GM18868 (cell line): Measurements from ENCODE around the gene CCDC60.

Experiments used
- ATAC-seq: cut with Tn5 transposase; IDR thresholded peaks from one replicate; pipeline ENCODE4 v1.9.1; 2021; ENCODE audit warnings: mild to moderate bottlenecking, moderate library complexity; ENCODE audit not compliant: unreplicated experiment

Gene CCDC60

DNA sequence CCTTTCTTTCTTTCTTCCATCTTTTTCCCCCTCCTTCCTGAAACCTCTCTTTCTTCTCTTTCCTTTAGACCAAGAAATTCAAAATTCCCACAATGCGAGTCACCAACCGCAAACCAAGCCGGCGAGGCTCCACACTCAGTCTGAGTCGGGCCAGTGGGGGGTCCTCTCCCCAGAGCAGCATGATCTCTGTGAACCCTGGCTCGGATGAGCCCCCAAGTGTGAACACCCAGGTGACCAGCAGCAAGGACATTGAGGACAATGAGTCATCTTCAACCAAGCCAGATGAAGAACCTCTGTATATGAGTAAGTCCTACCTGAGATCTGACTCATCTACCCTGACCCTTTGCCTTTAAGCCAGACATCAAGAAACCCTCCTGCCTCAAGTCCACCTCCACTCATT is 170.5 kb downstream of the CCDC60 start:
- ATAC-seq = no peak

DNA sequence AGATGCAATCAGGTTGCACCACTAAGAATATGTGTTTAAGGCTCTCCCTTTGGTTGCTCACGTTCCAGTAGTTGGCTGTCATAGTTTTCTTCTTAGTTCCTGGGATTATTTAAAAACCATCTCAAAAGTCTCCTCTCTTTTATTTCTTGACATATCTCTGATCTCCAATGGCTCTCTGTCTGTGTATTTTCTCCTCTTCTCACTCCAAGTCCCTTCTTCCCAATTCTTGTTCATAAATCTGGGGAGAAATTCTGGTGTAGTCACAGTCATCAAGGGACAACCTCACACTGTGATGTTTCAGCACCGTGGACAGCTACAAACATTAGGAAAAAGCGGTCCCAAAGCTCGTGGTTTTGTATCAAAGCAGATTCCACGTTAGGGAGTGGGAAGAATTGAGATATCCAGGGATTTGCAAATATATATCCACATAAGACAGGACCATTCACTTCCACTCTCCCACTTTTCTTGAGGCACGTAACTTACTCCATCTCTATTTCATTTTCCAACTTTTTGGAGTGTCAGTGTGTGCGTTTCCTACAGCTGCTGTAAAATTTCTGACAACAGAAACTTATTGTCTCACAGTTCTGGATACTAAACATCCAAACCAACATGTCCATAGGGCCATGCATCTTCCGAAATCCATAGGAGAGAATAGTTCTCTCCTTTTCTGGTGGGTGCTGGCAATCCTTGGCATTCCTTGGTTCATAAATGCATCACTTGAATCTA is 178.4 kb downstream of the CCDC60 start:
- ATAC-seq = no peak

DNA sequence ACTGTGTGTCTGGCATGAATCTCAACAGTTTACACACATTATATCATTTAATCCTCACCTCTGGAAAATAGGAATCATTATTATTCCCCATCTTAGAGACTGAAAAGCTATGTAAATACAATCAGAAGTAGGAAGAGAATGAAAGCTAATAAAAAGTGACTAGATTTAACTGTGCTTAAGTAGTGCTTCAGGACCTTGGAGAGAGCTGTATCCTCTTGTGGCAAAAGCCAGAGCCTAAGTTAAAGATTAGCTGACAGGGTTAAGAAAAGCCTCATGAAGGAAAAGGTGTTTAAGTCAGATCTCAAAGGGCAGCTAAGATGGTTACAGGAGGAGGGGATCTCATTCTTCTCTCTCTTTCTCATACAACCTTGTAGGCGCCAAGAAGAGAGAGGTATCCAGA is 193.7 kb downstream of the CCDC60 start:
- no peak for ATAC-seq

DNA sequence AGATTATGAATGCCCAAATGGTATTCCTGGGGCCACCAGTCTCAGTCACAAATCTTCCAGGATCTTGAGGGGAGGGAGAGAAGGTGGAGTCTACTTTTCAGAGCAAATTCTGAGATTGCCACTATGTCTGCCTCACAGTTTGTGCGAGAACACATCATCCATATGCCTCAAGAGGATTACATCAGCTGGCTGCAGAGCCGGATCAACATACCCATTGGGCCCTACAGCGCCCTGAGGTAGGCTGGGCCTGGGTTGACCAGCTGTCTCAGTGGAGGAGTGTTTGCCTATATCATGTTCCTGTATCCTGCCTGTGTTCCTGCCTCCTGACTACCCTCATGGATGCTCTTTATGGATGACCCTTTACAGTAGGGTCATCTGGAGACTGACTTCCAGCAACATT is 205.9 kb downstream of the CCDC60 start:
- no peak for ATAC-seq

DNA sequence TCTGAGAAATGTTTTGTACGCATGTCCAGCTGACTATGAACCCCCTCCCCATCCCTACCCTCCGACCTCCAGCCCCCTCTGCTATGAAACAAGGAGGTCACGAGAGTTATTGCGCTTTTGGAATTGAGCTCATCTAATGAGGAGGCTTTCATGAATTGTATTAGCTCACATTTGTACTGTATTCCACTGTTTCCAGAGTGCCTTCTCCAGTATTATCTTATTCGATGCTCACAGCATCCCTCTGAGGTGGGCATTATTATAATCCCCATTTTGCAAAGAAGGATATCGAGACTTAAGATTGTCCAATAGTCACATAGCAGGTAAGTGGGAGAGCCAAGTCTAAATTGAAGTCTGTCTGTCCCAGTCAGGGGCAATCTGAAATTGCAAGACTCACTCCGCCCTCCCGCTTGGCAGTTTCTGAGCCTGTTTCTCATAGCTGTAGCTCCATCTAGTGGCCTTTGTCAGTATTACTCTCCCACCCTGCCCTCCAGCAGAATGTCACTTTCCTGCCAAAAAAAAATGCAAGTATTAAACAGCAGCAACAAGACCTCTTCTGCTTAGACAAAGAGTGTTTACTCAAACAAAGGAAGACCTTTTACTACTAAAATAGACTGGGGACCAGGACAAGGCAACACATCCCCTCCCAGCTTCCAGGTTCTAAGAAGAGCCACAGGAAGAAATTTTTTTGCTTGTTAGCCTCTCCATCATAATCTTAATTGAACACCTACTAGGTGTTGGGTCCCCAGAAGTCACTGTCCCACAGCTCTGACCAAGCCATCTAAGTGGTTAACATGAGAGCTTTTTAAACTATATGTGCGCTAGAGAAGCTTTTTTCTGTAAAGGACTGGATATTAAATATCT is 210.5 kb downstream of the CCDC60 start:
- ATAC-seq = no peak

DNA sequence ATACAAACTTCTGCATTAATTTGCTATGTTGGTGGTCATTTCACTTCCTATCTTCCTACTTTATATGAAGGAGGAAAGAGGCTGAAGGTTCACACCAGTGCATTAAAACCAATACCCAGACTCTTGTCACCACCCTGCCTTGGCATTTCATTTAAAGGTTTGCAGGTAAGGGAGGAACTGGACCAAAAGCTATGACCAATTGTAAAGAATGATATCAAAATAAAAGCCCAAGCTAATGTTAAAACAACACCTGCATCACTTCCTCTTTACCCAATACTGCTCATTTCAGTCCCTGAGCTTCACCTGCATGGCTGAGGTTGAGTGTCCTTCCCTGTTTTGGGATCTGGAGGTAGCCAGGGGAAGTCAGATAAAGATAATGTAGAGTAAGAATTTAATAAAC is 211.8 kb downstream of the CCDC60 start:
- ATAC-seq = no peak

DNA sequence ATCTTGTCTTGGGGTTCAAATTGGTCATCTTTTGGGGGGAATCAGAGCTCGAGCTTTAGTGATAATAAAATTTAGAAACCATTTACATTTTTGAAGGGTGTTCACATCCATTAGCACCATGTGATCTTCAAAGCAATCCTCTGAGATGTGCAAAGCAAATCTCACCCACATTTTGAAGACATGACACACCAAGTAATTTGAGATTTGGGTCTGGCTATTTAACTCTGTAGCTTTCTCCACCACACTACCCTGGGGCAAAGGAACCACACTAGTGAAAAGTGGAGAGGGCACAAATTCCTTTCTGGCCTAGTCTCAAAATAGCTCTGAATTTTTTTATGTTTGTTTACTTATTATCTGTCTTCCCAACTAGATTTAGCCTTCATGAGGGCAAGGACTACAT is 212.5 kb downstream of the CCDC60 start:
- ATAC-seq = no peak

DNA sequence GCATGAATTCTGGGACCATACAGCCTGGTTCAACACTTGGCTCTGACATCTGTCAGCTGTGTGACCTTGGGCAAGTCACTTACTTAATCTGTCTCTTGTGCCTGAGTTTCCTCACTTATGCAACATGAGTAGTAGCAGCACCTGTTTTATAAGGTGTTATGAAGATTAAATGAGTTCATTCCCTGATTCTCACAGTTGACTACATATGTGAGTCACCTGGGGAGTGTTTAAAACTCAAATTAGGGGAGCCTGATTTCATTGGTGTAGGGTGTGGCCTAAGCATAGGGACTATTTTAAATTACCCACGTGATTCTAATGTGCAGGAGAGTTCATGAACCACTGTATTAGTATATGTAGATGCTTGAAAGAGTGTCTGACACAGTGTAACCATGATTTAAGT is 222.3 kb downstream of the CCDC60 start:
- no peak for ATAC-seq

DNA sequence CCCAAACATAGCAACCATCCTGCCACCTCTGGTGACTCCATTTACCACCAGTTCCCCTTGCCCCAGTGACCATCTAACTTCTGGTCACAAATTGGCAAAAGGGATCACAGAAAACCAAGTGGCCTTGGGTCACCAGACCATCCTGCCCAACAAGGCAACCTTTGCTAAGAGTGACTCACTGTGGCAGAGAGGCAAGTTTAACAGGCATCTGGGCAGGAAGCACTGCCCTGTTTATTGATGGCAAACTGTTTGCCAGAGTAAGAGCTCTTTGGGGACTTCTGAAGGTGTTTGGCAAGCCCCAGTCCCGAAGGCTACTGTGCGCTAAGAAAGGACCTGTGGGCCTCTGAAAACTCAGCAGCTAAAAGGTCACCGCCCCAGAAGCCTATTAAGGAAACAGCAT is 230.9 kb downstream of the CCDC60 start:
- no peak for ATAC-seq

DNA sequence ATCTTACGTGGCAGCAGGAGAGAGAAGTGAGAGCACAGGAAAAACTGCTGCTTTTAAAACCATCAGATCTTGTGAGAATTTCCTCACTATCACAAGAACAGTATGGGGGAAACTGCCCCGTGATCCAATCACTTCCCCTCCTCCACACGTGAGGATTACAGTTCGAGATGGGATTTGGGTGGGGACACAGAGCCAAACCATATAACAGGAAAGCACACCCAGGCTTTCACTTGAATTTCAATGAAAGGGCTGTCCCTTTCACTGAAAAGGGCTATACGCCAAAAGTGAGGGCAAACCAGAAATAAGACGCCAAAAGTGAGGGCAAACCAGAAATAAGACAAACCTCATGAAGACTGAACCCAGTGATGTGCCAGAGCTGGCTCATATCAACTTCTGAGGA is 236.2 kb downstream of the CCDC60 start:
- ATAC-seq = no peak

DNA sequence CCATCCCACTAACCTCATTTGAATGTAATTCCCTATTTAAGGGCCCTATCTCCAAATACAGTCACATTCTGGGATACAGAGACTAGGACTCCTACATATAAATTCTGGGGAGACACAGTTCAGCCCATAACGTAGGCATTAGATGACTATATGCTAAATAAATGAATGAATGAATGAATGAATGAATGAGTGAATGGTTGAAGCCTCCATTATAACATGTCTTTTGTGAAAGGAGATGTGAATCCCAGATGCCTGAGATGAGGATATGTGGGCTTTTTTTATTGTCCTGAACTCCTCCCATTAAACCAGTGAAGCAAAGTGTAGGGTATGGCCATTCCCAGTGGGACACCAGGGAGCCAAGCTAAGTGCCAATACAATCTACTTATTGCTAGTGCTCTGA is 238.6 kb downstream of the CCDC60 start:
- ATAC-seq = no peak

DNA sequence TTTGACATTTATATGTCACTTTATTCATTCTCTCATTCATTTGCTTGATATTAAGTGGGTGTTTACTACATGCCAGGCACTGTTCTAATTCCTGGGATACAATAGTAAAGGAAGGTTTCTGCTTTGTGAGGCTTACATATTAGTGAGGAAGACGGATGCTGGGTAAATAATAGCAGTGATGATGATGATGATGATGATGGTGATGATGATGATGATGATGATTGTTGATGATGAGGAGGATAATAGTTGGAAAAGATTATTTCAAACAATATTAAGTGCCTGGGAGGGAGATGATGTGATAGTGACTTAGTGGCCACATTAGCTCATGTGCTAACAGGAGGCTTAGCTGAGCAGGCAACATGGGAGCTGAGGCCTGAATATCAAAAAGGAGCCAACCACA is 239.7 kb downstream of the CCDC60 start:
- ATAC-seq = no peak

DNA sequence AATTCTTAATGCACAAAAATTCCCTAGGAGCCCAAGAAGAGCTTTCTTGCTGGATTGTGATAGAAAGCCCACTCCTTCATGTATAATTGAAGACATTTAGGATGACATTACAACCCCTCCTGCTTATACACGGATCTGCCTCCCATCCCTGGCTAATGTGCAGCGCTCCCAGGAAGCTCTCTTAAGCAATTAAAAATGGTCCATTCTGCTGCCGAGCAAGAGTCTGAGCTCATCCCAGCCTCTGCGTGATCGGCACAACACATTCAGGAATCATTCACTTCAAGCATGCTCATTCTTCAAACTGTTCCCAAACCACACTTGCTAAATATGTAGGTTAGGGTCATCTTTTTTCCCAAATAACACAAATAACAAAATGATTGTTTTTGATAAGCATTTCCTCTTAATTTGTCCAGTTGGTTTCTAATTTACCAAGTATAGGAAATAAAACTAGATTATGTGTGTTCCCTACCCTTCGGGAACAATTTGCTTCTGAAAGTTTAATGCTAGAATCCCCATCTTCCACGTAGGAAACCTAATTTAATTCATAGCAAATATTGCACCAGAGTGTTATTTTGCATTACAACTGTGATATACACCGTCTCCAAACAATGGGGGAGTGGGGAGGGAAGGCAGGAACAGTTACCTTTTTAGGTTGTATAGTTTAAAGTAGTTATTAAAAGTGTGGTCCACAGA is 241.7 kb downstream of the CCDC60 start:
- ATAC-seq = no peak

DNA sequence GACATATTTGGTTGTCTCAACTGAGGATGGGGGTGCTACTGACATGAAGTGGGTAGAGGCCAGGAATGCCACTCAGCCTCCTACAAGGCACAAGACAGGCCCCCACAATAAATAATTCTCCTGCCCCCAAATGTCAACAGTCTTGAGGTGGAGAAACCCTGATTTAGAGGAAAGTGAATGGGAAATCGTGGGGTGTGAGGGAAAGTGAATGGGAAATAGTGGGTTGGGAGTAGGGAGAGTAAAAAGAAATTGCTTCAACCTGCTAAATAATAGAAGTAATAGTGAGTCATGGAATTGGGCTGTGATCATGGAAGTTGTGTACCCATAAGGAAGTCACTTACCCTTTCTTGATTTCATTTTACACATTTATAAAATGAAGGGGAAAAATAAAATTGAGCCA is 242.4 kb downstream of the CCDC60 start:
- no peak for ATAC-seq

DNA sequence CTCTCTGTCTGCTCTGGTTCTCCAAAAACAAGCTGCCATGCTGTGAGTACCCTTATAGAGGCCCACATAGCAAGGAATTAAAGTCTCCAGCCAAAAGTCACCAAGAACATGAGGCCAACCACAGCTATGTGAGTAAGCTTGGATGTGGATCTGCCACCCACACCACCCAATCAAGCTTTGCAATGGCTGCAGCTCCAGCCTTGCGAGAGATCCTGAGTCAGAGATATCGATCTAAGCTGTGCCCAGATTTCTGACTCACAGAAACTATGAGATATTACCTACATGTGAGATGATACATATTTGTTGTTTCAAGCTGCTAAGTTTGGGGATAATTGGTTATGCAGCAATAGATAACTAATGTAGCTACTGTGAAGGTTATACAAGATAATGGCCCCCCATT is 243.6 kb downstream of the CCDC60 start:
- ATAC-seq = no peak

DNA sequence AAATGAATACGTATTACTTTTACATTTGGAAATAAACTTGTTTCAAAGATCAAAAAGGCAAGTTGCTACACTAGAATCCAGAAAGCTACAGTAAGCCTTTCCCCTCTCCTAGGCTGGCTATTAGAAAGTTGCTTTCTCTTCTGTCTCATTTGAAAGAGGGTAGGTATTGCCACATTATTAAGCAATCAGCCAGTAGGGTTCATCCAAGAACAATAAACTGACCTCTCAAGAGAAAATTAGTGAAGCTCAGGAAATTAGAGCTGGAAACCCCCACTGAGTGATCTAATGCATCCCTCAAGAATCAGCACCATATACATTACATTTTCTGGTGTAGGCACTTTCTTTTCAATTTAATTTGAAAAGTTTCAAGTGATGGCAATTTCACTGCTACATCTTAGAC is 254.6 kb downstream of the CCDC60 start:
- ATAC-seq = no peak

DNA sequence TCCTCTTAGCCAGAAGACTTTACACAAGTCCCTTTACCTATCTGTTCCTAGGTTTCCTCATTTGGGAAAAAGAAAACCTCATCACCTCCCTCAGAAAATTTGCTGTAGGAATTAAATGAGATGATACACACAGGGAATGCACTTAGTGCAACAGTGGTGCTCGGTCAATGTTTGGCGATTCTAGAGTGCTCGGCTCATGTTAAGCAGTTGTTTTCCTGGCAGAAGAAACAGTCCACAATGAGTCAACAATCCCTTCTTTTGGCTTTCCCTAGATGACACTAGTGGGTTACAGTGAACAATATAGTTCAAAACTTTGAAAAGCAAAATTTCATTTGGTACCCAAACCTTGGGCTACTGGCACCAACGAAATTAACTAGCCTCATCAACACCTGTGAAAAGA is 255.1 kb downstream of the CCDC60 start:
- no peak for ATAC-seq
